GM18867 (cell line): ENCODE measurements around the gene SRRM5.
"Not testable (repeated sequence)": the region's sequence is repeated elsewhere in the genome, so short reads cannot be mapped to it uniquely, and the experiment has no call there.

Experiments
- ATAC-seq: cut with Tn5 transposase; IDR thresholded peaks from one replicate; pipeline ENCODE4 v1.9.1; 2021; ENCODE audit warnings: mild to moderate bottlenecking, moderate library complexity; ENCODE audit not compliant: unreplicated experiment

The SRRM5 gene

DNA sequence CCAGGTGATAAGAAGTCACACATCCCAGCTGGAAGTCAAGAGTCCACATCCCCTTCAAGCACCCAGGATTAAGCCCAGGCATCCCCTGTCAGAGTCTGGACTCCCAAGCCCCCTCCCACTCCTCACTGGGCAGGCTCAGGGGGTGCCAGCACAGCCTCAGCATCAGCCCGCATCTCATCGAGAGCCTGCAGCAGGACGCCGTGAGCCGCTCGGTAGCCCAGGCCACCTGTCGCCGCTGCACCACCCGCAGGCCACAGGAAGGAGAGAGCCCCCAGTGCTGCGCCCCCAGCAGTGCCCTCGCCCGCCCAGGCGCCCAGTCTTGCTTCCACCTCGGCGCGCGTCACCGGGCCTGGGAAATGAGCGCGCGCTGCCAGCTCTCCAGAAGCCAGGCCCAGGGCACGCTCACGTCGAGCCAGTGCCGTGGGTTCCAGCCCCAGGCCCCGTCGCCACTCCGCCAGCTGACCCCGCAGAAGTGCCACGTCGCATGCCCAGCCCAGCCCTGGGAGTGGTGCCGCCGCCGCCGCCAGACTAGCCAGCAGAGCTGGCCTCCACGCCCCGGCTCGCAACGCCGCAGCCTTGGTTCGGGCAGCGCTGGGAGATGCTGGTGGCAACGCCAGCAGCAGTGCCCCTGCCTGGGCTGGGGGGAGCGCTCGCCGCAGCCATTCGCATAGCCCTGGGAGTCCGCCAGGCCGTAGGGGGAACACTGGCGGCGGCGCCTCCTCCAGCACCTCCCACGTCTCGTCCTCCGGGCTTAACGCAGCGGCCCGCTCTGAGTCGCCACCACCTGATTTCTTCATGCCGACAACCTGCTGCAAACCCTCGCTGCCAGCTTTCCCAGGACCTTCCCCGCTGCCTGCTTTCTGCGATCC, 19.8 kb upstream of the SRRM5 start:
- ATAC-seq: no peak

DNA sequence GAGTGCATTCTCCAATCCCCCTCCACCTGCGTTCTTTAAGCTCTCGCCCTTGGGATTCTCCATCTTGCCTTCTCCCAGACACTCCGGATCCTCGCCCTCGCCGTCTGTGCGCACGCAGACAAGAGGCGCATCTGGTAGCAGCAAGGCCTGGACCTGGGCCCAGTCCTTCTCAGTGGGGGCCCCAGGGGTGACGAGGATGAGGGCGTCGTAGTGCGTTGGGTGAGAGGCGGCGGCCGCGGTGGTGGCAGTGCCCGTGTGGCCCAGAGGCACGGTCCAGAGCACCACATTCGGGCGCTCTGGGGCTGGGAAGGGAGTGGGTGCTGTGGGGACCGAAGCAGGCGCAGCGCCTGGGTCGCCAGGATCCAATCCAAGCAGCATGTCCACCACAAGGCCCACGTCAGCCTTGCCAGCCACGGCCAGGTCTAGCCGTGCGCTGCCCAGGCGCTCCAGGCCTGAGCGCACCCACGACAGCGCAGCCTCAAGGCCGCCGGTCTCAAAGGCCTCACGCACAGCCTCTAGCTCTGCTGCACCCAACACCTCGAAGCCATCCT, 19.0 kb upstream of the SRRM5 start:
- no peak for ATAC-seq

DNA sequence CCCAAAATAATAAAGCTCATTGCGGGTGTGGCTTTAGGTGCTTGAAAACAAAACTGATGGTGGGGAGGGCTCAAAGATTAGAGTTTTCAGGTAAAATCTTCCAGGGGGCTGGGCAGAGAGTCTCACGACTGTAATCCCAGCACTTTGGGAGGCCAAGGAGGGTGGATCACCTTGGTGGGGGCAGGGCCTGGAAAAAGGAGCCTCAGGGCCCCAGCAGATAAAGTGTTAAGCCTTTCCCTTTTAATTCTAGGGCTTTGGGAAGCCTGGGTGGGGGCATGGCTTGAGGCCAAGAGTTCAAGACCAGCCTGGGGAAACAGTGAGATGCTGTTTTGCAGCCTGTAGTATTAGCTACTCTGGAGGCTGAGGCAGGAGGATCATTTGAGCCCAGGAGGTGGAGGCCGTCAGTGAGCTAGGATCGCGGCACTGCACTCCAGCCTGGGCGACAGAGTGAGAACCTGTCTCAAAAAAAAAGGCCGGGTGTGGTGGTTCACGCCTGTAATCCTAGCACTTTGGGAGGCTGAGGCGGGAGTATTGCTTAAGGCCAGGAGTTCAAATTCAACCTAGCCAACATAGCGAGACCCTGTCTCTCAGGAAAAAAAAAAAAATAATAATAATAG, 17.7 kb upstream of the SRRM5 start:
- no peak for ATAC-seq

DNA sequence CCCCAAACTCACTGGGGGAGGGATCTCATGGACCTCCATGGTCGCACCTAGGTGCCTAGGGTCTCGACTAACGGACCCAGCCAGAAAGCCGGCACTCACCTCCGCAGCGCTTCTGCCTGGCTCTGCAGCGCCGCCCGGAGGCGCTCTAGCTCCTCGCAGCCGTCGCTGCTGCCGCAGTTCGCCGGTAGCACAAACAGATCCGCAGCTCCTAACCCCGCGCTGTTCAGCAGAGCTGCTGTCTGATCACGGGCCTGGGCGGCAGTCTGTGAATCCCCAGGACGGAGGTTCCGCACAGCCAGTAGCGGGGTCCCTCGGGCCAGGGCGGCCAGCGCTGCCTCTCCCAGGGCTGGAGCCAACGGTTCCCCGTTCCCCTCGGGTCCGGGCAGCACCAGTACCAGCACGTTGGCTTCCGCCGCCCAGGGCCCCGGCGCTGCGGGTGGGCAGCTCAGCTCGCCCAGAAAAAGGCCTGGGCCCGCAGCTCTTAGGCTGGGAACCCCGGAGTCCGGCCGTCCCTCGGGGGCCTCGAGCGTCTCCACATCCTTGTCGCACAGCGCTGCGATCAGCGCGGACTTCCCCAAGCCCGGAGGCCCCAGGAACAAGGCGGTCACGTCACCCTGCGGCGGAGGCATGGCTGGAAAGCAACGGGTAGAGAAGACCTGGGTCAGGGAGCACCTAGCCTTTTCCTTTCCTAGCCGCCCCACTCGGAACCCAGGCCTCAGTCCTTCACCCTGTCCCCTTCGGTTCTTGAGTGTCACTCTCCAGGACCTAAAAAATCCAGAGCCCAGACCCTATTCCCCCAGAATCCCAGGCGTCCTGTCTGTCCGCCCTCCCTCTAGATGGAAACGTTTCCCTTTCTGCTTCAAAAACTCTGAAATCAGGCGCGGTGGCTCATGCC, 16.9 kb upstream of the SRRM5 start:
- no peak for ATAC-seq

DNA sequence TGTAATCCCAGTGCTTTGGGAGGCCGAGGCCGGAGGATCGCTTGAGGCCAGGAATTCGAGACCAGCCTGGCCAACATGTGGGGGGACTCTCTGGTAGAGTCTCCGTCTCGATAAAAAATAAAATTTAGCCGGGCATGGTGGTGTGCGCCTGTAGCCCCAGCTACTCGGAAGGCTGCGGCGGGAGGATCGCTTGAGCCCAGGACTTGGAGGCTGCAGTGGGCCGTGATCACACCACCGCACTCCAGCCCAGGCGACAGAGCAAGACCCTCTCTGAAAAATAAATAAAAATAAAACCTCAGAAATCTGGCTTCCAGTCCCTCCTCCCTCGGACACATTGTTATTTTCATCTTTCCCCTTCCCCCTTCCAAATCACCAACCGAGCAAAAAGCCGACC, 16.3 kb upstream of the SRRM5 start:
- no peak for ATAC-seq

DNA sequence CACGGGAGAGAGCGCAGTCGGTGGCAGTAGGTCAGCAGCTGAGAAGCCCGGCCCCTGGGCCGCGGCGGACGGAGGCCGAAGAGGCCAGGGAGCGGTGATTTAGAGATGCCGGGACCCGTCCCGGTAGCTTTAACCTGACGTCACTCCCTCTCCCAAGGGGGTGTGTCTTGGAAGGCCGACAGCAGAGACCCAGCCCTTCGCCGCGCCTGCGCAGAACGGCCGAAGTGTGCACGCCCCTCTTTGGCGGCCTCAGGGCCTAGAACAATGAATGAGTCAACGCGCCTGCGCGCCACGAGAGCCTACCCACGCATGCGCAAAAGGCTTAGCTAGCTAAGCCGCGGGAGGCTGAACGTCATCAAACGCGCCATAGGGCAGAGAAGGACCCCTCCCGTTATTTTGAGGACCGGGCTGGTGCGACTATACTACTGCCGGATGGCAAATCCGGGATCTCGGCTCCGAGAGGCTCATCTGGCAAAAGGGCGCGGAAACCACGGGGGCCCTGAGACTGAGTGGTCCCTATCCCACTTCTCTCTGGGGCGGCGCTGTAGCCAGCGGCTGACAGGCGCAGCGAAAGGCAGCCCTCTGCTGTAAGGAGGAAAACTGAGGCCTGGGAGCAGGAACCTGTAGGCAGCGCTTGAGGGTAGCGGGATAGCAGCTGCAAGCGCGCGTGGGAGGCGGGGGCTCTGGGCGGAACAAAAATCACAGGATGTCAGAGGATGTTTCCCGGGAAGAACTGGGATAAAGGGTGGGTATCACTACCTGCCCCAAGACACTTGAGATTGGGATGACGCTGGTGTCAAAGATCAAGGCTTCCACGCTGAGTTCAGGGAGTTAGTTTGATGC, 15.7 kb upstream of the SRRM5 start, which contains the start of the genes IRGQ and ZNF576:
IRGQ (minus strand) TSS at position 136 of the 843 bp plus-strand sequence. CDS start 796 bp downstream, outside the sequence.
ZNF576 (plus strand) TSS at position 597 of the 843 bp plus-strand sequence. CDS start 514 bp downstream, outside the sequence.
- ATAC-seq: peak; percentile 85

DNA sequence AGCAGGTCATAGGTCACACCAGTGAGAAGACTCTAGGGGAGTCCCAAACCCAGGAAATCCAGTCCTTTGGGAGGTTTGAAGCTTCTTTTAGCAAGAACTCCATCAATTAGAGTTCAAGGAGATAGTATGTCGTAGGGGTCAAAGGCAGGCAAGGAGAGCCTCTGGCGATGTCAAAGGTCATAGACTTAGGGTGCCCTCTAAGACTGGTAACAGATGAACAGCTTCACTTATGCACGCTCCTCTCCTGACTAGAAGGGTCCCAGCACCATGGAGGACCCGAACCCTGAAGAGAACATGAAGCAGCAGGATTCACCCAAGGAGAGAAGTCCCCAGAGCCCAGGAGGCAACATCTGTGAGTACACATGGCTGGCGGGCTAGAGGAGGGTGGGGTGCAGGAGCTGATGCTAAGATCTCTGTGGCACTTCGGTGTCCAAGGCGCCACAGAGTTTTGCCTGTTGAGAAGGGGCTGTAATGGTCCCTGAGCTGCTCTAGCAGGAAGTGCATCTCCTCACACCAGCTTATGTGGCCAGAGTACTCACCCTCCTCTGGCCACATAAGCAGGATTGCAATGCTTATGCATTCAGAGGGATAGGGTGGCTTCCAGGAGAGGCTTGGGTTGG, 14.9 kb upstream of the SRRM5 start:
- ATAC-seq: no peak

DNA sequence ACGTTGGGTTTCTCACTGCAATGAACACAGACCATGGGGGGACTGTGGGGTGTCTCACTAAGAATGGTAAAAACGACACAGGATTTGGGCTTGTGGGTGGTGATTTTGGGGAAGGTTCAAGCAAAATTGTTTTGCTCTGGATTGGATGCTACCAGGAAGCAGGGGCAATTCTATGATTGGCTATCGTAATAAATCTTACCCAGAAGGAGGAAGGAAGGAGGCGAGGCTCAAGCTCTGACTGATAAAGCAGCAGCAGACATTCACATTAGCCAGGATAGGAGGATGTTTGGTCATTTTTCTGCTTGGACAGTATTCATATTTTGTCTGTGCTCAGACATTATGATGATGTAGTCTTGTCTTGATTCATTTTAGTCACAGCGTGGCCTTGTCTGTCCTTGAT, 14.0 kb upstream of the SRRM5 start:
- no peak for ATAC-seq

DNA sequence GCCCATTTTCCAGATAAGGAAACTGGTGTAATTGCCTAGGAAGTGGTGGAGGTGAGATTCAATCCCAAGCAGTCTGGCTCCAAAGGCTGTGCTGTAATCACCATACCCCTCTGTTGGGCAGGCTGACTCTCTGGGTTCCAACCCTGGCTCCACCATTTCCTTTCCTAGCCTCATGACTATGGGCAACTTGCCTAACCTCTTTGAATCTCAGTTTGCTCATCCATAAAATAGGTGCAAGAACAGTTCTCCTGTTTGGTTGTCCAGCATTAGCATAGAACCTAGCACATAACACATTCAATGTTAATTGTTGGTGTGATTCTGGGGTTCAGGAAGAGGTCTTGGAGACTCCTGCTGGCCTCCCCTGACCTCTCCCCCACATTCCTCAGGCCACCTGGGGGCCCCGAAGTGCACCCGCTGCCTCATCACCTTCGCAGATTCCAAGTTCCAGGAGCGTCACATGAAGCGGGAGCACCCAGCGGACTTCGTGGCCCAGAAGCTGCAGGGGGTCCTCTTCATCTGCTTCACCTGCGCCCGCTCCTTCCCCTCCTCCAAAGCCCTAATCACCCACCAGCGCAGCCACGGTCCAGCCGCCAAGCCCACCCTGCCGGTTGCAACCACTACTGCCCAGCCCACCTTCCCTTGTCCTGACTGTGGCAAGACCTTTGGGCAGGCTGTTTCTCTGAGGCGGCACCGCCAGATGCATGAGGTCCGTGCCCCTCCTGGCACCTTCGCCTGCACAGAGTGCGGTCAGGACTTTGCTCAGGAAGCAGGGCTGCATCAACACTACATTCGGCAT, 13.2 kb upstream of the SRRM5 start:
- ATAC-seq: no peak

DNA sequence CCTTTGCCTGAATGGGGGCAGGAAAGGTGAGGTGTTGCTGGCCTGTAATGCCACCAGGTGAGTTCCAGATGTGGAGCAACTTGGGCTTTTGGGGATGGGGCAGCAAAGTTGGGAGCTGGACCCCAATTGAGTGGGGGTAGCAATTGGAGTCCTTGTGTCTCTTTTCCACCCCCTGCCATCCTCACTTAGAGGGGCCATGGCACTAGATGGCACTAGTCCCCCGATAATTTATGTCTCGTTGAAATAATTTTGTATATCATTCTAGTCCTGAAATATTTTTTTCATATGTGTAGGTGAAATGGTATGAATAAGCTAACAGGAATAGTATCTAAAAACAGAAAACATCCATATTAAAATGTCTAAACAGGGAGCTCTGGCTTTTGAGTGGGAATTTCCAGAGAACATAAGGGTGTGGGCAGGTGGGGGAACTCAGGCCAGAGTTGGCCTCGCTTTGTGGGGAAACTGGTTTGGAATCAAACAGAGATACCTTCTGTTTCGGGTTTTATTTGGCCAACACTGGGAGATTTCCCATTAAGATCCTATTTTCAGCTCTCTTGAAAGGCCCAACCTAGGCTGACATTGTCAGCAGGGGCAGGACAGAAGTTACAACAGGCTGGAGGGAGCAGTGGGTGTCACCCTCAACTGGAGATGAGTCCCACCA, 12.1 kb upstream of the SRRM5 start:
- no peak for ATAC-seq

DNA sequence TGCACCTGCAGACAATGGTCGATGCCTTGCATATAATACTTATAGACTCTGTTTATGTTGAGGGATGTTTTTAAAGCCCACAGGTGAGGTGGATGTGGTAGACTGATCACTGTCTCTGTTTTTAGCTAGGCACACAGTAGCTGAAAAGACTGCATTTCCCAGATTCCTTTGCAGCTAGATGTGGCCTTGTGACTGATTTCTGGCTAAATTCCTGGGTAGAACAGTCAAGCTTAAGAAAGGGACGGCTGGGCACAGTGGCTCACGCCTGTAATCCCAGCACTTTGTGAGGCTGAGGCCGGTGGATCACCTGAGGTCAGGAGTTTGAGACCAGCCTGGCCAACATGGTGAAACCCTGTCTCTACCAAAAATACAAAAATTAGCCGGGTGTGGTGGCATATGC, 11.6 kb upstream of the SRRM5 start:
- ATAC-seq: not testable (repeated sequence)

DNA sequence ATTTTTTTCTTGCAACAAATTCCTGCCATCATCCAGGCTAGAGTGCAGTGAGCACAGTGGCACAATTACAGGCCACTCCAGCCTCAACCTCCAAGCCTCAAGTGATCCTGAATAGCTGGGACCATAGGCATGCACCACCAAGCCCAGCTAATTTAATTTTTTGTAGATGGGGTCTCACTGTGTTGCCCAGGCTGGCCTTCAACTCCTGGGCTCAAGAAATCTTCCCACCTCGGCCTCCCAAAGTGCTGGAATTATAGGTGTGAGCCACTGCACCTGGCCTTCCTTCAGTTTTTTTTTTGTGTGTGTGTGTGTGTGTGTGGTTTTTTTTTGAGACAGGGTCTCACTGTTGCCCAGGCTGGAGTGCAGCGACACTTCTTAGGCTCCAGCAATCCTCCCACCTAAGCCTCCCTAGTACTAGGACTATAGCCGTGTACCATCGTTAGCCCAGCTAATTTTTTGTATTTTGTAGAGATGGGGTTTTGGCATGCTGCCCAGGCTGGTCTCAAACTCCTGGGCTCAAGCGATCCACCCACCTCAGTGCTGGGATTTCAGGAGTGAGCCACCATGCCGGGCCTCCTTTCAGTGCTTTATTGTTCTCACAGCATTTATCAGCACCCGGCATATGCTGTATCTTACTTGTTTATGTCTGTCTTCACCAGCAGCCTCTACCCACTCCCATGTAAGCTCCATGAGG, 5.9 kb upstream of the SRRM5 start:
- no peak for ATAC-seq

DNA sequence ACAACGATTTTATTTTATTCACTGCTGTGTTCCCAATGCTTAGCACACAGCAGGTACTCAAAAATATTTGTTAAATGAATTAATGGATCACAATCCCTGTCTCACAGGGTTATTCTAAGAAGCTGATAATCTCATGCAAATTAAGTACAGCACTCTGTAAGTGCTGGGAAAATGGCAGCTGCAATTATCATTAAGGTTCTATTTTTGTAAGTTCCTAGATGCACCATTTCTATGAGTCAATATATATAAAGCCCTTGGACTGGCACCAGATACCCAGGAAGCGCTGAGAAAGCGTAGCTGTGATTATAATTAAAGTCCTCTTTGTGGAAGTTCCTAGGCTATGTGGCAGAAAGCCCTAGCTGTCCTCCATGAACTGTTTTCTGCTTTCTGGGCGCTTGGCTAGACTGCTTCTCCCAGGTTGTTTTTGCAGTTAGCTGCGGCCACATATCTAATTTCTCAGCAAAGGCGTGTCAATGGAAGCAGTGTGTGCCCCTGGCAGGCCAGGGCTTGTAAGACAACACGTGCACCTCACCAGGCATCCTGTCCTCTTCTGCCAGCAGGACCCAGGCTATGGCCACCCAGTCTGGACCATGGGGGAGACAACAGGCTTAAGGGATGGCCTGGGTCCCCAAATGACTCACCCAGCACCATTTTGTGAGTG, 5.2 kb upstream of the SRRM5 start:
- no peak for ATAC-seq

DNA sequence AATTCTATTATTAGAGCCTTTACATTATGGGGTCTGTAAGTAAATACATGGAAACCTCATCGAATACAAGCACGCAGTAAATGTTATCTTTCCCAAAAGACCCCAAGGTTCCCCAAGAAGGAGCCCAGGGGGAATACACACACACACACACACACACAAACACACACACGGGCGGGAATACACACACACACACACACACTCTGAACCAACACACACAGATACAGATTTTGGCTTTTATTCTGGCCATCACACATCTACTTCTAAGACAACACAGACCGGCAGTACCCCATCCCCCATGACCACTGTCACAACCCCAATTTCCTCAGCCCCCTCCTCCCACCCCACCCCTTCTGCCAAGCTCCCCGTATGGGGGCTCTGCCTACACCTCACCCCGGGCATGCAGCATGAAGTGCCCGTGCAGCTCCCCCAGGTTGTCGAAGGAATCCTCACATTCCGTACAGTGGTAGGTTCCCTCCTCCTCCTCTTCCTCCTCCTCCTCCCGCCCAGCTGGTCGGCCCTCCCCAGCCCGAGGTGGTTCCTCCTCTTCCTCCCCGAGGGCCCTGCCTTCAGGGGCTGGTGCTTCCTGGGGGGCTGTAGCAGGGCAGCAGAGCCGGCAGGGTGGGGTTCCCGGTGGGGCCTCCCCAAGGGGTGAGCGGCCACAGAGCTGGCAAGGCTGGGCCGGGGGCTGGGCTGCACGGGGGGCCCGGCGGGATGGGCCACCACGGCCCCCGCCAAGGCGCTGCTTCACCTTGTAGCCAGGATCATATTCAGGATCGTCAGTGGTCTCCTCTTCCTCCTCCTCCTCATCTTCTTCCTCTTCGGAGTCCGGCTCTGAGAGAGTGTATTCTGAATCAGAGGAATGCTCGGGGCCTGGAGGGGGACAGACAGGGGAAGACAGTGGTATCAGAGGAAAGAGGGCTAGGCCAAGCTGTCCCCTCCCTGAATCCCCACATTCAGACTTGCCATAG, 4.4 kb upstream of the SRRM5 start:
- no peak for ATAC-seq

DNA sequence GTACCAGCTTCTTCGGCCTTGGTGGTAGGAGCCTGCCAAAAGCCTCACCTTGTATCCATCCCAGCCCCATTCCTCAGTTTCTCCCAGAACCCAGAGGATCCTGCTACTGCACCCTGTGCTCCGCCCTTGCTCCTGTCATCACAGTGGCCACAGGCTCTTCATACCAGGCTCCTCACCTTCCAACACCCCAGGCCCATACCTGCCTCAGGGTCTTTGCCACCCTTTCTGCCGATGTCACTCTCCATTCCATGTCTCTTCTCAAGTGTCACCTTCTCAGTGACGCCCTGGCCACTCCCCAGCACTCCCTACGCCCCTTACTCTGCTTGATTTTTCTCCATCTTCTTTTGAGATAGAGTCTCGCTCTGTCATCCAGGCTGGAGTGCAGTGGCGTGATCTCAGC, 2.0 kb upstream of the SRRM5 start:
- no peak for ATAC-seq

DNA sequence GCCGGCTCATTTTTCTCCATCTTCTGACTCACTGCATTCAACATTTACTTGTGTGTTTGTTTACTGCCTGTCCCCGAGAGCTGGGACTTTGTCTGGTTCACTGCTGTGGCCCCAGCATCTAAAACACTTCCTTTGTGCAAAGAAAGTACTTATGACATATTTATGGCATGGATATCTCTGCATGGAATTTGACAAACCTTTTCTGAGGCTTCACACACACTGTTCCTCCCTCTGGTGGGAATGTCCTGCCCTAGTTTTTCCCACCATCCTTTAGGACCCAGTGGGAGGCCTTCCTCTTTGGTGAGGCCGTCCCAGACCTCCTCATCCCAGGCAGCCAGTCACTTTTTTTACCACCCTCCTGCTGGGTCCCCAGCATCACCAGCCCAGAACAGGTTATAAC, 1.4 kb upstream of the SRRM5 start:
- no peak for ATAC-seq
